ENCODE data around the gene NSD2.

NSD2 gene

DNA sequence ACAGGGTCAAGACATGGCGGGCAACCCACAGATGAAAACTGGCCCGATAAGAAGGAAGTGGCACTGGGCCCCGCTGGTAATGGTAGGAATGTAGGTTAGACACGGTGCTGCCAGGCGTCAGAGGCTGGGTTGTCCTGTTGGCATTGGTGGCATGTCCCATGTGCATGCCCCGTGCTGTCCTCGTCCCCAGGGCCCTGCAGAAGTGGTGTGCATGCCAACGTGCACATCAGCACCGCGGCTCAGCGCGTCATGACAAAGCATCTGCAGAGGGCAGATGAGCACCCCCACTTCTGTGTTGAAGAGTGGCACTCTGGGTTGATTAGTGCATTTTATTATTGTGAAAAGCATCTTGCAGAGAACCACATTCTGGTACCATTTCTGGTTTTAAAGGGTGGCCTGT, 102.0 kb downstream of the NSD2 start:
- no peak for DNase-seq

DNA sequence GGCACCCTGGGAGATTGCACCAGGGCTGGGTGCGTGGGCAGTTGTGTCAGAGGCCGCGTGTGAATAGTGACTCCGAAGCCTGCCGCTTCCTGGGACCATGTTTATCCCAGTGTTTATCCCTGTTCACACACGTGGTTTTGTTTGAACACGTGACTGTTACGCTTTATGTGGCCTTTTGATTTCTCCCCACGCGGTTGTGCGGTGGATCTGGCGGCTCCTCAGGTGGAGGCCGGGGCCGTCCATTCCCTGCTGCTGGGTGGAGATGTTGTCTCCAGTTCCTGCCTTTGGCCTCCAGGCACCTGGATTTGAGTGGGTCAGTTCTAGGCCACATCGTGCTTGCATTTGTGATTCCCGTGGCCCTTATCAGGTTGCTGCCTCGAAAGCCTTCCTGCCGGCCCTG, 102.5 kb downstream of the NSD2 start:
- DNase-seq: no peak

DNA sequence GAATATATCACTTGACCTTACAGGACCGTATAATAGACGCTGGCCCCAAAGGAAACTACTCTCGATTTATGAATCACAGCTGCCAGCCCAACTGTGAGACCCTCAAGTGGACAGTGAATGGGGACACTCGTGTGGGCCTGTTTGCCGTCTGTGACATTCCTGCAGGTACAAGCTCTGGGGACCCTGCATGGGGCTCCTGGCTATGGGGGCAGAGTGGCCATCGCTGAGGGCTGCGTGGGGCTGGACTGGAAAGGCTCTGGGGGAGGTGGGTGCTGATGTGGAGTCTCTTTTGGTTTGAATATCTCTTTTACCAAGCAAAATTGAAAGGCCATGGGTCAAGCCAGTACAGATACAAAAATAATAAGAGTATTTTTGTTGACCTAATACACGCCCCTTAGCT, 103.6 kb downstream of the NSD2 start:
- no peak for DNase-seq

DNA sequence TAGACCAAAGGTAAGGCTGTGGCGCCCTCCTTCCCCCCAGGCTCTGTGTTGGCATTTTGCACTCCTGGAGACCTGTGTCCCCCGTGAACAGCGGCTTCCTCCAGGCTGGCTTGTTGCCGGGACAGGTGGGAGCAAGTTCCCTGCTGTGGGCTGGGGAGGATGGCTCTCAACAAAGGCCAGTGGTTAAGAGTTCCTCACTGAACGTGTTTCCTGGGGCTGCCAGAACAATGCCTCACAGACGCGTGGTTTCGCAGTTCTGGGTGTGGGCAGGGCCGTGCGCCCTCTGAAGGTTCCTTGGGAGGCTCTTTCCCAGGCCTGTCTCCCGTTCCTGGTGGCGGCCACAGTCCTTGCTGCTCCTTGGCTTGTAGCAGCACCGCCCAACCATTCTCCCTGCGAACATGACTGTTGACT, 104.2 kb downstream of the NSD2 start:
- no peak for DNase-seq

DNA sequence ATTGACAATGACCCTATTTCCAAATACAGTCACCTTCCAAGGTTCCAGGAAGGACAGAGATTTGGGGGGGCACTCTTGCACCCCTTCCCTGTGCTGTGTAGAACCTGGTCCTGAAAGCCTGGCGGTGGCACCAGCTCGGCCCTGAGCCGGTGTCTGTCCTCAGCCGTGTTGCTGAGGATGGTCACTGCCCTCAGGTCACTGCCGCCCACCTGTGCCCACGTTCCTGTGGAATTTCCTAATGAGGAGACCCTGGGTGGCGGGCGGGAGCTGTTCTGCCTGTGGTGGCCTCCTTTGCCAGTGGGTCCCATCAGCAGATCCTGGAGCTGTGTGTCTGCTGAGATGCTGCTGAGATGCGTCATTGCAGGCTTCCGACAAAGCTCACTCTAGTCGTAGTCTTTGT, 104.7 kb downstream of the NSD2 start:
- no peak for DNase-seq

DNA sequence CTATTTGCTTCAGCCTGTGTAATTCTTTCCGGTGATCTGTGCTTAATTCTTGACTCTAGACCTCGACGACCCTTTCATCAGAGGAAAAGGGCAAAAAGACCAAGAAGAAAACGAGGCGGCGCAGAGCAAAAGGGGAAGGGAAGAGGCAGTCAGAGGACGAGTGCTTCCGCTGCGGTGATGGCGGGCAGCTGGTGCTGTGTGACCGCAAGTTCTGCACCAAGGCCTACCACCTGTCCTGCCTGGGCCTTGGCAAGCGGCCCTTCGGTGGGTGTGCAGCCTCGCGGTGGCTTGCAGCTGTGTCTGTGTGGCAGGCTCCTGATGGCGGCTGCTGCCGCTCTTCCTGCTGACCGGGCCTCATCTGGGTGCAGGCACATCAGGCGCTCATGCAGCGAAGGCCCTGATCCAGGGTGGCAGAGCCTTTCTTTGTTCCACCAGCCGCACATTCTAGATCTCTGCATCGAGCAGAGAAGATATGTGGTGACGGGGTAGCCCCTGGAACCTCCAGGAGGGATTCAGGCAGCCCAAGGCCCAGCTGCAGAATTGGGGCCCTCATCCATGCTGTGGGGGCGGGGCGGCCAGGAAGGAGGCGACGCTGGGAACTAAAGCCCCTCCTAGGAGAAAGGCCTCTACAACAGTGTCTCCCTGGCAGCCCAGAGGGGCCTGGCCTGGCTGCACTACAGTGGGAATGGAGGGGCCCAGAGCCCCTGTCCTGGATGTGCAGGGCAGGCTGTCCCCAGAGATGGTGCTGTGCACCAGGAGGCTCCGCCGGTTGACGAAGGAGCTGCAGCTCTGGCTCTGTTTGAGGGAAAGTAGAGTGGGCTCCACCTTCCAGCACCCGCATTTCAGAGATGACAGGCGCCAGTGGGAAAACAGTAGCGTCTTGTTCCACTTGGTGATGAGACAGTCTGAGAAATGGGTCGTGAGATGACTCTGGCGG, 105.5 kb downstream of the NSD2 start:
- no peak for DNase-seq

DNA sequence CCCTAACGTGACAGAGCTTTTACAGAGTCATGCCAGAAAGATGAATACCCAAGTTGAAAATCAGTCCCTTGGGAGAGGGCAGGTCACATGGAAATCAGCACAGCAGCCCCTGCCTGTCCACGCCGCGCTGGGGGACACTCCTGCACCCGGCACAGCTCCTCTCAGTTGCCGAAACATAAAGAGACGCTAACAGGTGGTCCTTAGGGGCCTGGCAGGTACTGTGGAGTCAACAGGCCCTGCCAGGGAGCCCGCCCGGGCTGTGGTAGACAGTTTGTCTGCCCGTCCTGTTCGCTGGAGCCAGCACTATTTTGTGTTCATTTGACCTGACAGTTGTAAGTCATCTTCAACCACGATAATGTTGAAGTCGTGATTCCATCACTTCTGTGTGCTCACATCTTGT, 107.0 kb downstream of the NSD2 start:
- DNase-seq: no peak

DNA sequence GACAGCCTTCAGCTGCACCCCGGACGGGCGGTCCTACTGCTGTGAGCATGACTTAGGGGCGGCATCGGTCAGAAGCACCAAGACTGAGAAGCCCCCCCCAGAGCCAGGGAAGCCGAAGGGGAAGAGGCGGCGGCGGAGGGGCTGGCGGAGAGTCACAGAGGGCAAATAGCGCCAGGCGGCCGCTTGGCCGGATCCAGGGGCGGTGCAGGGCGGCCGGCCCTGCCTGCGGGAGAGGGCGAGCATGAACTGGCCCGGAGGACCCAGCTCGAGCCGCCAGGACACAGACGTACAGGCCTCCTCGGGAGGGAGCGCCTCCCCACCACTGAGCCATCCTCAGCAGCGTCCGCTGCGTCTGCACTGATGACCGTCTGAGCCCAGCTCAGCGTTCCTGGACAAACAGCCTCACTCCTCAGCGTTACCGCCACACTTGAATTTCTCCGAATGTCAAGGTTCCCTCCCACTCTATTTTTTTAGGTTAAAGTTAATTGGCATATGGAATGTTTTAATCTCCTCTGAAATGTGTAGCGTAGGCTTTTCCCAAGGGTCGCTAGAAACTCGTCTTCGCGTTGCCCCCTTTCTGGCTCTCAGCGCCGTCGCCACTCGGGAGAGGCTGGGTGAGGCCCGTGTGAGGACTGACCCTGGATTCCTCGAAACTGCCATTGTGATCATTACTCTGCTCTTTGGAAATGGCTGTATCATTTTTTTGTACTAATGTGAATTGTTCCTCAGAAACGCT, 107.7 kb downstream of the NSD2 start:
- no peak for DNase-seq

DNA sequence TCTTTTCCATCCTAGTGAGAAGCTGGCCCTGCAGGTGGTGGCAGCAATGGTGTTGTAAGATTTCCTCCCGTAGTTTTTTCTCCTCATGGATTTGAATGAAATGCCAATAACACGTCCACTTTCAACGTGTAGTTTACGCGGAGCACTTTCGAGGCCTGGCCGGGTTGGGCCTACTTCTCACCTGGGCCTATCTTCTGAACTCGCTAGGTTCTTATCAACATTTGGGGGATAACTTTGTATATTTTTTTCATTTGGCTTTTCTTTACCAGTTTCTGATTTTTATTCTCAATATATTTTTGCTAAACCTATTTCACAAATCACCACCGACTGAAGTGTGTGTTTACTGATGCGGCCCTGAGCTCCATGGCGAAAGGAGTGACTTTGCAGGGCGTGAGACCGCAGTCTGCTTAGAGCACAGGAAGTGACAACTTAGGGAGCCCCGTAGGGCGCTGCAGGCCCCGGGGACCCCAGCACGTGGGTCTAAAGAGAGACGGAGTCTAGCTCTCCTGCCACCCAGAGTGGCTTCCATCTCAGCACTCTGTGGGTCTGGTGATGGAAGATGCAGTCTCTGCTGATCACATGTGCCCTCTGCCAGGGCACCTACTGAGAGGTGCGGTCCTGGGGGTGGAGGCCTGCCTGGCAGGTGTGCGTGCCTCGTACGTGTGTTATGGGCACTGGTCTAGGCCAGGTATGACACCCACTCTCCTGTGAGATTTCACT, 108.4 kb downstream of the NSD2 start:
- DNase-seq: no peak

DNA sequence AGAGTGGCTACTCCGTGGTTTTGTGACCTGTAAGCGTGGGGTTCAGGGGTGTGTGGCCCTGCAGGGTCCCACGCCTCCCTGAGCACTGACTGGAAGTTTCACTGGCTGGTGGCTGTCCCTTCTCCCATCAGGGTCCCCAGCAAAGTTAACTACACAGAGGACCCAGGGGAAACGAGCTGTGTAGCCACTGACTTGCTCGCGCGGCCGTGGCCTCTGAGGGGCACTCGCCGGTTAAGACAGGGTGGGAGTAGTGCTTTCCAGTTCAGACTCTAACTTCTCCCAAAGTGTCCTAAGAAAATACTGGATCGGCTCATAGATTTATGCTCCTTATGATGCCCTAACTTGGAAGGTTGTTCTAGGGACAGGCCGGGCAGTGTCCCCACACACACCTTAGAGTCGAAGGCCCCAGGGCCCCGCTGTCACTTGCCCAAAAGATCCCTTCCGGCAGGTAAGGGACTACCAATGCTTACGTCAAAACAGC, 109.4 kb downstream of the NSD2 start:
- no peak for DNase-seq

DNA sequence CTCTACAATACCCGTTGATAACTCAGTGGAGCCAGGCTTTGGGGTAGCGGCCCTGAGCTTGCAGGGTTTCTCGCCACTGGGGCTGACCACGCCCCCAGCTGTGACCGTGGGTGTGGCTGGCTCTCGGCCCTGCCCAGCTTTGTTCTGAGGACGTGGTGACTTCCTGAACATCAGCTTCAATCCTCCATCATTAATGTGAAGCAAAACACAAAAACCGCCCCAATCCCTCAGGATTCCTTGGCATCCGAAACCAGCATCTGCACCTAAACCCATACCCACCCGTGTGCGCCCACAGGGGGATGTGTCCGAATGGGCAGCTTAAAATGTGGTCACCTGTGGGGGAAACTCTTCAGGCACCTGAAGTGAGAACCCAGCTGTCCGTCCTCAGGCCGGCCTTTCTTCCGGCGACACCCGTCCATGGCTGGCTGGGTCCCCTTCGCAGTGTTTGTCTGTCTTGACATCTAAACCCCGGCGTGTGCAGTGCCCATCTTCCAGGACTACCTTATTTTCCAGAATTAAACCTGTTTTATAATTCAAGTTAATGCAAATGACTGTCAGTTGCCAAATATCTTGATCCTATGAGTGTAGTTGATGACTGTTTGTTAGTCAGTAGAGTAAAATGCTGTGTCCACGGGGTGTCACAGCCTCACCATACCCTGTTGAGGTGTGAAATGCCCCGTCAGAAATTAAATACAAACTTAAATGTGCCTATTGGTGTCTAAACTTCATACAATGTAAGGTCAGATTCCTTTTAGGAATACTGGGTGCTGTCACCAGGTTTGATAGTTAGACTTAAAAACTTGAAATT, 110.3 kb downstream of the NSD2 start:
- no peak for DNase-seq

DNA sequence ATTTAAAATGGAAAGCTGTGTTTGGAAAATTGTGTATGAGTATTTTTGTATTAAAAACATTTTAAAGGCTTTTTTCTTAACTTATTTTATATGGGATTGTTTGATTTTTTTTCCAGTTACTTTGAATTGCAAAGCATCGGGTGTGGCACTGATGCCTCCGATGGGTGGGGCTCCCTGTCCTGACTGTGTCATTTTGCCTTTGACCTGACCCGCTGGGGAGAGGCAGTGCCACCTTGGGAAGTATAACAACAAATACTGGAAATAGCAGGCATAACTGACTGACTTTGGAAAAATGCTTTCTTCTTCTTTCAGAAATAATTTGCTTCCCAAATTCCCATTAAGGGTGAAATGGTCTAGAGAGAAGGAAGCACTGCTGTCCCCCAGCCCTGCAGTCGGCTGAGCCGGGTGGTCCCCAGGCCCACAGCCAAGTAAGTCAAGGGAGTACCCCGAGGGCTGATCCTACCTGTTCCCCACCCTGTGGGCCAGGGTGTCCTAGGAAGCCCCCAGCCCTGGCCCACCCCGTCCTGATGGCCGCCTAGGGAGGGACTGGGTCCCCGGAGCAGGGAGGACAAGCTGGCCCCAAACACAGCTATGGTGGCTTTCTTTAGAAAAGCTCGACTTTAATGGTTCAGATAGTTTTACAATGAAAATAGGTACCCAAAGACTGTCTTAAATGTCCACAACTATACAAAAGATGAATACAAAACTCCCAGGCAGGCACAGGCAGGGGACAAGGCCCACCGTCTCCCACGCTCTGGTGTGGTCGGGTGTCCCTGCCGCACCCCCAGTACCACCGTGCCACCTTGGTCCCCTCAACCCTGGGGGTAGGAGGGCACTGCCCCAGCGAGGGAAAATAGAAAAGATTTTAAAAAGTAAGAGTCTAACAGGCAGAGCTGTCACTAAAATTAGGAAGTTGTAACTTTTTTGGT, 111.2 kb downstream of the NSD2 start:
- DNase-seq: no peak

DNA sequence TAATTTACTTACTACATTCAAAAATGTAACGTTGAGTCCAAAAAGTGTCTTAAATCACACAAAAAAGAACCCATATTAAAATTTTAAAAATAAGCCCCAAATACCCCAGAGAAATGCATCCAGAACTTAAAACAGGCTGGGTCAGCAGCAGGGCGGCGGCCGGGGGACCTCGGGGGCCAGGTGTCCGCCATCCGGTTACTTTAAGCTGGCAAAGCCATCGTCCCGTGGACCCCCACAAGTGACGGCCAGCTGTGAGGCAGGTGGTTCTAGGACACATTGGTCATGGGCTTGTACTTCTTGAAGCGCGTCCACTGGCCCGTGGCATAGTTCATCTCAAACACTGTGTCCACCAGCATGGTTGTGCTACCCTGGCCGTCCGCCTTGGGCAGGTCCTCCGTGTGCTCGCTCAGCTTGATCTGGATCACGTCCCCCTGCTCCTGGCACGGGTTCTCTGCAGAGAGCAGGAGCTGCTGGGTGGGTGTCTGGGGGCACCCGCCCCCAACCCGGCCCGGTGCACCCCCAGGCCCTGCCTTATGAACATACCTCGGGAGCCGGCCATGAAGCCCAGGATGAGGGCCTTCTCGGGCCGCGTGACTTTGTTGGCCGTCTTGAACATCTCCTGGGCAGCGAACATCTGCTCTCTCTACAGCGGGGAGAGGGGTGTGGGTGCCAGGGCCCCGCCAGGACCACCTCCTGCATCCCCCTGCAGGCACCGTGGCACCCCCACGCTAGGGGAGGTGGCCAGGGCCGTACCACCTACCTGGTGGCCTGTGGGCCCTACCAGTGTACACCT, 112.1 kb downstream of the NSD2 start:
- no peak for DNase-seq

DNA sequence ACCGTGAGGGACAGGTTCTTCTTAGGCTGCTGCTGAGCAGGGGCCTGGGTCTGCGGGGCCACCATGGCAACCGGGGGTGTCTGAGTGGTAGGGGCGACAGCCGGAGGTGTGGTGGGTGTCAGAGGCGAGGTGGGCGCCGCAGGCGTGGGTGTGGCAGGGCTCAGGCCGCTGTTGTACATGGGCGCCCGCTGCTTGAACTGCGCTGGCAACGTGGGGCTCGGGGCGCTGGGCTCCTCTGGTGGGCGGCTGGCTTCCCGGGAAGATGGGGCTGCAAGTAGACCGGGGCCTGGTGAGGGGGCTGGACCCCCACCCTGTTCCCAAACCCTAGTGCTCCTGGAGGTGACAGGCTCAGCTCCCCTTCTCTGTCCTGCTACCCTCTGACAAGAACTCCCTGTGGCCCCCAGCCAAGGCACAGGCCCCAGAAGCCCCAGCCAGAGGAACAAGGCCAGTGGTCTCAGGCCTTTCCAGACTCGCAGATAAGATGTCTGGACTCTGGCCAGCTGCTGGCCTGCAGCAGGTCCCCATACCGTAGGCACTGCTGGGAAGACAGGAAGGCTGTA, 112.7 kb downstream of the NSD2 start:
- no peak for DNase-seq

DNA sequence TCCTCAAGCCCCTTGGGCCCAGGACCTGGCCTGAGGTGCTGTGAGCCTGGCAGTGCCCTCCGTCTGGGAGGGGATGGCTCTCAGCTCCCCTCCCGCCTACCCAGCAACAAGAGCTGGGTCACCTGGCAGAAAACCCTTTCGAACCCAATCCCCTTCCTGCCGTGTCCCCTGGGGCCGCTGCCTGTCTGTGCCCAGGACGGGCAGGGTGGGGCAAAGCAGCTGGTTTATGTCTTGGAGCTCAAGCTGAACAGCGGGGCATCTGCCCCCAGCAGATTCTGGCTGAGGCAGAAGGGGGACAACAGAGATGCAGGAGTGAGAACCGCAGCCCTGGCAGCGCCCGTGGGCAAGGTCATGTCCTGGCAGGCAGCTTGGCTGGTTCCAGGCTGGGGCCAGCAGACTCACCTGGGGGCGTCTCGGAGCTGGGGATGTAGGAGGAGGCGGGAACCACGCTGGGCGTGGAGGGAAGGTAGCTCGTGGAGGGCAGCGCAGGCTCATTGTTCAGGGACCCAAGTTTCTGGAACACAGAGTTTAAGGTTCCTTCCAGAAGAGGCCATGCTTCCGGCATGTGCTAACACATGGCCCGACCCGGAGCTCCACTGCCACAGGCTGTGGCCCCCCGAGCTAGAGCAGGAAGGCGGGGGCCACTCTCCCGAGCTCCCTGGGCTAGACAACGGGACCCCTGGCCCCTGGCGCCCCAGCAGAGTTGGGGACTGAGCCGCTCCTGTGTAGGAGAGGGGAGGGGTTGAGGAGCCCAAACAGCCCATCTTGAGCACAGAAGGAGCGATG, 113.4 kb downstream of the NSD2 start:
- no peak for DNase-seq

DNA sequence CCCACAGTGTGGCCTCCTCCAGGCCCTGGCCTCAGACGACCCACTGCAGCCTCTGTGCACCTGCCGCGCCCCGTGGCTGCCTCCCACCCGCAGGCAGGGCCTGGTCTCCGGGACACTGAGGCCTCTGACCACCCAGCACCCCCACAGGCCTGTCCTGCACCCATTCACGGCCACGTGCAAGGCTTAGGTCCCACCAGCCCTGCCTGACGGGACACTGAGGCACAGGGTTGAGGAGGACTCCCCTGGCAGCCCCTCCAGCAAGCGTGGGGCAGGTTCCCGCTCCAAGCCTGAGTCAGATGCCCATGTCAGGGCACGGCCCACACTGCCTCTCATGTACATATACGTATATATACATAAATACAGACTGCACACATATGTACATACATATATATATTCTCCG, 114.1 kb downstream of the NSD2 start:
- no peak for DNase-seq

DNA sequence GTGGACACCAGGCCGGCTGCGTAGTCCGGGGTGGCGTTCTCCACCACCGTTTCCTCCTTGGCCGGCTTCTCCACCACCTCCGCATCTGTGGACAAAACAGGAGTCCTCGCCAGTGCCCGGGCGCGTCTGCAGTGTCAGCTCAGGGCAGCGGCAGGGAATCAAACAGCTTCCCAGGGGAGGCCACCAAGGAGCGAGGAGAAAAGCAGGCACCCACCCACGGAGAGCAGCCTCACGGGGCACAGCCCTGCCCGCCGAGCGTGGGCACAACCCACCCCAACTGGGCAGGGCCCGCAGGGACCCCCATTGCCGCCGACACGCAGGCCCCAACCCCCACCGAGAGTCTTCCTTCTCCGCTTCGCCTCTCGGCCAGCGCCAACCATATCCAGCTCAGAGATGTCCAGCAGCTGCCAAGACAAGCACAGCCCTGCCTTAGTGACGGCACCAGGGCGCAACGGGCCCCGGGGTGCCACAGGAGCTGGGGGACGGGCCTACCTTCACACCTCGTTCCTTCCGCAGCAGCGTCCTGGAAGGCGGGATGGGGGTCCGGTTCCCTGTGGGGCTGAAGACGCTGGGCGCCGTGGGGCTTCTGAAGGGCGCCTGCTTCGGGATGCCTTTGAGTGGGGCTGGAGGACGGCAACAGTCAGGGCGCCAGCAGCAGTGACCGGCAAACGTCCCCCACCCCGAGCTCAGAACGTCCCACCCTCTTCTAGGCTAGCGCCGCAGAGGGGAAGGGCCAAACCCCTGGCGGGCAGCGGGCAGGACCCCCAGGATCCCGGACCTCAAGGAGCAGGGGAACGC, 114.8 kb downstream of the NSD2 start:
- DNase-seq: no peak

DNA sequence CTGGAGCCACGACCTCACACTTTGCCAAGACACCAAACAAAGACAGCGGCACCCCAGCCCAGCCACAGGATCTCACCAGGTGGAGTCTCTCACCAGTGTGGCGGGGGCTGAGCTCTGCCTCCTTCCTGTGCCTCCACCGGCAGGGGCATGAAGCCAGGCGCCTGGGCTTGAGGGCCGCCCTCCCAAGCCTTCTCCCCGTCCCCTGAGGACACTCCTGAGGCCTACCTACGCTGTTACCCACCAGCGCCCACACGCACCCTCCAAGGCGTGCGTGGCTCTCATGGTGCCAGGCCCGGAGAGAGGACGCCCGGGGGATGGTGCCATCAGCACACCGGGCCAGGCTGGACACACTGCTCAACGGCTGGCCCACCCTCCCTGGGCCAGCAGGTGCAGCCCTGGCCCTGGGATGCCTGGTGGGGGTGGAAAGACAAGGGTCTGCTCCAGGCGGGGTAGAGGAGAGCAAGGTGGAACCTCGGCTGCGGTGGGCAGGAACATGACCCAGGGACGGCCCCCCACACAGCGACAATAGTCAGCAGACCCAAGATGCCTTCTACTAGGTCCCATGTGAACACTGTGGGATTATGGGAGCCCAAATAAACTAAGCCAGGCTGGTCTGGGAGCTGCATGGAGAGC, 115.5 kb downstream of the NSD2 start:
- no peak for DNase-seq

Measured in activated CD8-positive, alpha-beta memory T cell treated with anti-CD3 and anti-CD28 coated beads, Interleukin-2, amount 50 U/mL, for 4 hours (primary cell).